Activated gamma-delta T cell treated with anti-CD3 and anti-CD28 coated beads, Interleukin-2, amount 50 U/mL, for 16 hours (primary cell): Measurements from ENCODE around the gene ALOX15.
"Not testable (repeated sequence)": the region's sequence is repeated elsewhere in the genome, so short reads cannot be mapped to it uniquely, and the experiment has no call there.

Source experiments
- DNase-seq: peaks from one replicate; pipeline ENCODE4 v3.0.0-alpha.2; 2020; ENCODE audit warnings: low read depth

ALOX15 gene

GRCh38 chr17:4617590-4618351 is 23.7 kb downstream of the ALOX15 start:
- DNase-seq: no peak

- no peak for DNase-seq
These were observed 24.4 kb downstream of the ALOX15 start for GRCh38 chr17:4617090-4617489.

GRCh38 chr17:4616476-4616875 is 25.0 kb downstream of the ALOX15 start:
- DNase-seq: no peak

GRCh38 chr17:4610656-4611055 is 30.8 kb downstream of the ALOX15 start:
- DNase-seq: no peak

- no peak for DNase-seq
These were observed 31.3 kb downstream of the ALOX15 start for GRCh38 chr17:4610162-4610561.

GRCh38 chr17:4609761-4610160 is 31.7 kb downstream of the ALOX15 start:
- no peak for DNase-seq

GRCh38 chr17:4607773-4608187 is 33.7 kb downstream of the ALOX15 start:
- no peak for DNase-seq

- no peak for DNase-seq
These were observed 34.2 kb downstream of the ALOX15 start for GRCh38 chr17:4607261-4607741.

GRCh38 chr17:4605826-4606225 is 35.7 kb downstream of the ALOX15 start:
- DNase-seq: no peak

GRCh38 chr17:4604736-4605135 is 36.7 kb downstream of the ALOX15 start:
- not testable (repeated sequence) for DNase-seq

GRCh38 chr17:4604111-4604644 is 37.3 kb downstream of the ALOX15 start:
- DNase-seq: no peak

- DNase-seq: no peak
These were observed 39.4 kb downstream of the ALOX15 start for GRCh38 chr17:4602041-4602440.

- DNase-seq: no peak
These were observed 40.2 kb downstream of the ALOX15 start for GRCh38 chr17:4601326-4601725.

- no peak for DNase-seq
These were observed 40.9 kb downstream of the ALOX15 start for GRCh38 chr17:4600563-4600962.

GRCh38 chr17:4599505-4600281 is 41.8 kb downstream of the ALOX15 start:
- DNase-seq: no peak

GRCh38 chr17:4598776-4599504 is 42.5 kb downstream of the ALOX15 start:
- DNase-seq: no peak

- no peak for DNase-seq
These were observed 43.5 kb downstream of the ALOX15 start for GRCh38 chr17:4597975-4598374.

GRCh38 chr17:4596636-4597380 is 44.7 kb downstream of the ALOX15 start:
- DNase-seq: no peak

- DNase-seq: not testable (repeated sequence)
These were observed 45.7 kb downstream of the ALOX15 start for GRCh38 chr17:4595685-4596342.

- no peak for DNase-seq
These were observed 46.4 kb downstream of the ALOX15 start for GRCh38 chr17:4594931-4595684.
